Activated T-cell treated with anti-CD3 and anti-CD28 coated beads, Interleukin-2, amount 50 U/mL, for 48 hours (primary cell): ENCODE data around the gene CYTH1.

Experiments
- DNase-seq, 2 experiments: peaks; one replicate each; pipeline ENCODE4 v3.0.0-alpha.2; 2020

Gene CYTH1

DNA sequence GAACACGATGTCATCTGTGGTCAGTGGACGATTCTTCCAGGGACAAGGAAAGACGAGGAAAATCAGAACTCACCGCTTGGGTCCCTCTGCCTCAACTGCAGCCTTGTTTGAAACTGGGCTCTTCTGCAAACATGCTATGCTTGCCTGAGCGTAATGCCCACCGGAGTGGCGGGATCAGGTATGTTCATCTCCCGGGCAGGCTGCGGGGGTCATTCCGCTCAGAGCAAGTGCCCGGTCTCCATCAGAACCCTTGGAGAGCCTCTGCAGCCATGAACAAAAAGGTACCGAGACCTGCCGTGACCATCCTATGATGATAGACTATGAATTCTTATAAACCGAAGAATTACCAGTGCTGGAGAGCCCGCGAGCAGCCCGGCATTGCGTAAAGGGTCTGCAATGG lies 140.4 kb downstream of the CYTH1 start:
- no peak for DNase-seq

DNA sequence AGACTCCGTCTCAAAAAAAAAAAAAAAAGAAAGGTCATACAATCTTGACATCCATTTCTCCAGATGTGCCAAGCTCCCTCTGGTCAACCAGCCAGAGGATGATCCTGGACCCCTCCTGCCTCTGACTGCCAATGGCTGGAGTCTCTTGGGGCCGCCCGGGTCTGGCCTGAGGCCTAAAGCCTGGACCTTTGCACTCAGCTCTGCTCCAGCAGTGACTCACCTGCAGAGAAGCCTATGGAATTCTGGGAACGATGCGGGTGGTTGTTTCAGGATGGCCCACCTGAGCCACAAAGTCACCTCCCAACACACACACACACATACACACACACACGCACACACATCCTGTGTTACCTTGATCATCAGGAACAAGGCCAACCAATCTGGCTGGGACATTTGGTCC lies 140.8 kb downstream of the CYTH1 start:
- no peak for DNase-seq

GRCh38 chr17:78640700-78641099 lies 141.4 kb downstream of the CYTH1 start:
- no peak for DNase-seq

DNA sequence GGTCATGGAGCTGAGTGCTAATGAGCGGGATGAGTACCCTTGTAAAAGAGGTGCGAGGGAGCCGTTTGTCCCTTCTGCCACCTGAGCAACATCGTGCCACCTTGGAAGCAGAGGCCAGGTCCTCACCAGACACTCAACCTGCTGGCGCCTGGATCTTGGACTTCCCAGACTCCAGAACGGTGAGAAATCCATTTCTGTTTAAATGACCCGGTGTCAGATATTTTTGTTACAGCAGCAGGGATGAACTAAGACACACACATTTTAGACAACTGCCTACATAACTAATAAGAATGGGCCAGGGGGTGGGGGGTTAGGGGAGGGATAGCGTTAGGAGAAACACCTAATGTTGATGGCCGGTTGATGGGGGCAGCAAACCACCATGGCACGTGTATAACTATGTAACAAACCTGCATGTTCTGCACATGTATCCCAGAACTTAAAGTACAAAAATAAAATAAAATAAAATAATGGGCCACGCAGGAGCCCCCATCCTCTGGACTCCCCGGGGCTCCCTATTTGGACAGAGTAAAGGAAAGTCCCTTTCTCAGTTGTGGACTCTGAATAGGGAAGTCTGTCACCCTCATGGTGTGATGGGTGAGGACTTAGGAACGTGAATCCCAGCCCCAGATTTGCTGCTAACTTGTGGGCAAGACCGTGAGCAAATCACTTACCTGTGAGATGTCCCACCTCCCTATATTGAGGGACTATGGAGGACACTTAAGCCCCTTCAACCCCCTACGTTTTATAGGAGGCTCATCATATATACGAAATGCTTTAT lies 144.2 kb downstream of the CYTH1 start:
- no peak for DNase-seq

DNA sequence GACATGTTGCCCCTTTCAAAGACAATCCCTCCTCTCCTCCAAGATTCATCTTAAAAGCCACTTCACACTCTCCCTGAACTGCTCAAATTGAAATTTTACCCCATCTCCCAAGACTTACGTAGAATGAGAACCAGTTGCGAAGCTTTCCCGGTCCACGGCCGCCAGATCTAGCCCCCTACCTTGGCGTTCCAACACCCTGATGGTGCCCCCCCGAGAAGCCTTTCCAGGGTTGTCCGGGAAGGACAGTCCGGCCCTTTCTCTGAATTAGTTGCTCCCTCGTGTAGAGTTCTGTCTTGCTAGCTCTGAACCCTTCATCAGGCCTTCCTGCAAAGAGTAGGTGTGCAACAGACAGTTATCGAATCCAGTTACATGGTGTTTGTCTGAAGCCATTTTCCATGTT lies 144.9 kb downstream of the CYTH1 start:
- DNase-seq, result no peak

- no peak for DNase-seq
Measured at GRCh38 chr17:78634154-78634553, 147.9 kb downstream of the CYTH1 start.

DNA sequence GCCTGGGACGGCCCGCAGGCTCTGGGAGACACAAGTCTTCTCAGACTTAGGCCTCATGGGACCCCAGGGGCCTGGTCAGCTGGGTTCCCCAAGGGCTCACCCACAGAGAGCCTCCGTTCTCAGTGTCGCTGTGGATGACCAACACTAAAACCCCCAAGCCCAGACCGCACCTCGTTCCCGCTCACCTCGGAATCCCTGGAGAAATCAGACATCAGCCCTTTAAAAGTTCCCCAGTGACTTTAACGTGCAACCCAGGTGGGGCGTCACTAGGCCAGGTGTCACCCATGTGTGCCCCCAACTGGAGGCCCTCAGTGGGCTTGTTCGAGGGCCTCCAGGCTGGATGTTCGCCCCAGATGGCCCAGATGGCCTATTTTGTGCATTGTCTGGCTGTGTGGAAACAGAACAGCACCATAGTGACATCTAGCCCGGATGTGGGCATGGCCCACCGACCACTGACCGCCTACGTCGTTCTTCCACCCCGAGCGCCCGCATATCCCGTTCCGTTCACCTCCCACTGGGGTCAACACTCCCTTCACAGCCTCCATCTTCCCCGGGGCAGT lies 152.6 kb downstream of the CYTH1 start:
- no peak for DNase-seq

- DNase-seq, result no peak
Measured at GRCh38 chr17:78628547-78629435, 153.3 kb downstream of the CYTH1 start.

- DNase-seq, result no peak
Measured at GRCh38 chr17:78624324-78625151, 157.5 kb downstream of the CYTH1 start.
